ENCODE data around the gene RAVER1.

Gene RAVER1

GRCh38 chr19:10292789-10293636 lies 40.3 kb downstream of the RAVER1 start:
- ChIA-PET POLR2A (no interaction called here), CTCF (interaction anchor here (1.9 kb wide), 2 partner anchors 34 to 43 kb away, joined by 4 to 6 read pairs; no protein-coding TSS in a partner anchor)
- Histone ChIP-seq H3K4me3 (ENCODE audit: low read depth, low read length) (peak overlapping the region; percentile 43), H3K27ac (ENCODE audit: extremely low read depth, low read depth, low read length) (no peak overlapping the region), H3K36me3 (ENCODE audit: control insufficient read depth in 2 of 2, insufficient read depth in 1 of 2, low read length in 2 of 2) (peaks cover 0 to 5% of the 10 kb centered on the region in 2 experiments; a peak in 1 of 3 replicates), H3K4me1 (ENCODE audit: control insufficient read depth, insufficient read depth, low read length) (peaks cover 4% of the 10 kb centered on the region; the same call in 1 of the 2 replicates), H3K9me3 (ENCODE audit: control insufficient read depth, insufficient read depth, low read depth, low read length) (no peaks in the 10 kb centered on the region)
- TF ChIP-seq YY2 (tag by site-specific recombination; IDR thresholded peaks at IDR 0.05) = no peak
- no peak for TF ChIP-seq ZNF677 (tag by site-specific recombination; IDR thresholded peaks at IDR 0.05)
- TF ChIP-seq PRDM6 (tag by site-specific recombination; IDR thresholded peaks at IDR 0.05) = no peak
- TF ChIP-seq ZFP69B (tag by site-specific recombination; IDR thresholded peaks at IDR 0.05) = no peak
- no peak for TF ChIP-seq PATZ1 (tag by site-specific recombination; IDR thresholded peaks at IDR 0.05)
- no peak for TF ChIP-seq ZBTB49 (tag by site-specific recombination; IDR thresholded peaks at IDR 0.05; ENCODE audit: low read depth)
- TF ChIP-seq ZNF645 (tag by site-specific recombination; IDR thresholded peaks at IDR 0.05) = no peak
- peak; percentile 95 for TF ChIP-seq KLF1 (tag by site-specific recombination; IDR thresholded peaks at IDR 0.05)
- no peak for TF ChIP-seq ZNF114 (tag by site-specific recombination; IDR thresholded peaks at IDR 0.05)
- TF ChIP-seq KLF8 (tag by site-specific recombination; IDR thresholded peaks at IDR 0.05) = peak; percentile 93
- no peak for TF ChIP-seq CTCF (tag by site-specific recombination; IDR thresholded peaks at IDR 0.05)
- no peak for TF ChIP-seq TCF7L2 (IDR thresholded peaks at IDR 0.05; ENCODE audit: borderline replicate concordance, low read depth, low read length)
- no peak for TF ChIP-seq ELK4 (IDR thresholded peaks at IDR 0.05; ENCODE audit: borderline replicate concordance, low read depth, low read length)
- peak; percentile 53 for TF ChIP-seq KLF9 (tag by site-specific recombination; IDR thresholded peaks at IDR 0.05; ENCODE audit: low read depth)

All from HEK293 (cell line).